ENCODE results near the gene GPI.
"Not testable (repeated sequence)": the region's sequence is repeated elsewhere in the genome, so short reads cannot be mapped to it uniquely, and the experiment has no call there.

Gene GPI

GRCh38 chr19:34364830-34365462, at the start of gene GPI:
Gene GPI (plus strand): TSS chr19:34365196. CDS start chr19:34365267, 71 bp downstream.
- DNase-seq (ENCODE audit: low read depth in 2 of 3, low spot score in 2 of 3), result peak; percentile 44 to 57 (median 55)

- DNase-seq (ENCODE audit: low read depth in 2 of 3, low spot score in 2 of 3), result no peak
Observed at GRCh38 chr19:34316247-34316646, 48.7 kb upstream of the GPI start.

- no peak for DNase-seq (ENCODE audit: low read depth in 2 of 3, low spot score in 2 of 3)
Observed at GRCh38 chr19:34316741-34317301, 48.2 kb upstream of the GPI start.

DNA sequence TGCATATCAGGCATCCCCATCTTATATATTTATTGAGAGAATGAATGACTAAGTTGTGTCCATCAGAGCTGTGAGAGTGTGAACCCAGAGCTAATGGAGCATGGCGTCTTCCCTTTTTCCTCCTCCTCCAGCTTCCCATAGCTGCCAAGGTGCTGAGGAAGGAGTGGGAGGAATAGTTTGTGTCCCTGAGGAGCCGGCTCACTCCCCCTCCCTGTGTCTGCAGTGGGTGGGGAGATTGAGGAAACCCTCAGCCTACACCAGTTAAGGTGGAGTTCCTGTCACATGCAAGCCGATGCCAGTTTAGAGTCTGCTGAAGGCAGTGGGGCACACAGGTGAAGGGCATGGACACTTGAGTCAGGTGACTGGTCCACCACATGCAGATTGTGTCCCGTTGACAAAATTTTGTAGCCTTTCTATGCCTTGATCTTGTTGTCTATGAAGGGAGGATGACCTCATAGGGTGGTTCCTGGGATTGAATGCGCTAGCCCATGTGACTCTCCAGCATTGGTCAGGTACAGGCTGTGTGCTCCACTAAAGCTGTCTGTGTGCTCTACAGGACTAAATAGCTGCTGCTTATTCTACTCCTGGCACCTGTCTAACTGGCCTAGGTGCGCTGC, 47.6 kb upstream of the GPI start:
- DNase-seq (ENCODE audit: low read depth in 2 of 3, low spot score in 2 of 3), result no peak

DNA sequence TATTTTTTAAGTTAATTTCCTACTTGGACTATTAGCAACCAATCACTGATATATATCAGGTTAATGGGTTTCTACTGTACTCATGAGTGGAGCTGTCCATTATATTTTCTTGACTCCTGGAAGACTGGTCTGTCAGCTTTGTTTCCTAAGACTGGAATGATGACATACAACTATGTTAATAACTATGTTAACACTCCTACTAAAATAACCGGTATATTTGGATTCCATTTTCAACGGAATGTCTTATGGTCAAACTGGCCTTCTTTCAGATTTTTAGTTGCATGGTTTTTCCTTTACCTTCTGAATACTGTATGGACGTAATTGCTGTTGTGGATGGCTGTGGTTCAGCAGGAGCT, 45.8 kb upstream of the GPI start:
- no peak for DNase-seq (ENCODE audit: low read depth in 2 of 3, low spot score in 2 of 3)

GRCh38 chr19:34319785-34320184, 45.2 kb upstream of the GPI start:
- no peak for DNase-seq (ENCODE audit: low read depth in 2 of 3, low spot score in 2 of 3)

DNA sequence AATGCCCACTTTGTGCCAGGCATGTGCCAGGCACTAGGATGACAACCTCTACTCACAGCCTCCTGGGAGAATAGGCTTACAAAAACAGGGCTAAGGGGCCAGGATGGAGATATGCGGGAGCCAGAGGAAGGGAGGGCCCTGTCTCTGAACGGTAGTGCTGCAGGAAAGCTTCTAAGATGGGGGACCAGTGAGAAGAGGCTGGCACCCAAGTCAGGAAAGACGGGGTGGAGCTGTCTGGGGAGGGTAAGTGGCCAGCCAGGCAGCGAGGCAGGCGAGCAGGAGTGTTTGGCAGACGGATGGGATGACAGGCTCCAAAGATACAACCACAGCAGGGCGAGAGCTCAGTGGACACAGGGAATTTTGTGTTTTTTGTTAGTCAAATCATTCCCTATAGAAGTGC, 44.7 kb upstream of the GPI start:
- DNase-seq (ENCODE audit: low read depth in 2 of 3, low spot score in 2 of 3), result no peak

- no peak for DNase-seq (ENCODE audit: low read depth in 2 of 3, low spot score in 2 of 3)
Observed at GRCh38 chr19:34321735-34322134, 43.3 kb upstream of the GPI start.

DNA sequence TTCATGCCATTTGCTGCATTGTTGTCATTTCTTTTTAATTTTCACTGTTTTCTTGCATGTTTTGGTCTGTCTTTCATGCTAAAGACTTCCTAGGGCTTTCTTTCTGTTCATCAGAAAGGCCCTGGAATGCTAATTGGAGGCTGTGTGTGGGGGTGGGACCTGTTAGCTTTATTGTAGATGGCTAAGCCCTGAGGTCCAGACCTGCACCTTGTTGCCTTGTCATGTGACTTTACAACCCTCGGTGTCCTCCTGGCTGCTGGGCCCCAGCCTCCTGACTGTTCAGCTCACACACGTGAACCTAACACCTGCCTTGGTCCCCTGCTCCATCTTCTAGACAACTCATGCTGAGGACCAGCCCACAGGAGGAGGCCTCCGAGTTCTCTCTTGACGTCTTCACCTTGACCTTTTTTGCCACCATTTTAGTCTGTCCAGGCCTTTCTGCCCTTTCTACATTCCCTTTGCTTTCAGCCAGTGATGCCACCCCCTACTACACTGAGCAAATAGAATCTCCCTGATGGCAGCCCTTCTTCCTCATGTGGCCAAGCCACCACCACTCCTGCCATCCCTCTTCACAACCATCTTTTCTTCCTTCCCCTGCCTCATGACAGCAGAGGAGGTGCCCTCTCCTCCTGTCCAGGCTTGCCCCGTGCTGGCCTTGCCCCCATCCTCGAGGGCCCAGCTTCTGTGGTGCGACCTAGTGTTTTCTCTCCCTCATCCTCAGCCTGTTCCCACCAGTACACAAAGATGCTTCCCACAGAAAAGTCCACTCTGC, 41.4 kb upstream of the GPI start:
- DNase-seq (ENCODE audit: low read depth in 2 of 3, low spot score in 2 of 3), result no peak

DNA sequence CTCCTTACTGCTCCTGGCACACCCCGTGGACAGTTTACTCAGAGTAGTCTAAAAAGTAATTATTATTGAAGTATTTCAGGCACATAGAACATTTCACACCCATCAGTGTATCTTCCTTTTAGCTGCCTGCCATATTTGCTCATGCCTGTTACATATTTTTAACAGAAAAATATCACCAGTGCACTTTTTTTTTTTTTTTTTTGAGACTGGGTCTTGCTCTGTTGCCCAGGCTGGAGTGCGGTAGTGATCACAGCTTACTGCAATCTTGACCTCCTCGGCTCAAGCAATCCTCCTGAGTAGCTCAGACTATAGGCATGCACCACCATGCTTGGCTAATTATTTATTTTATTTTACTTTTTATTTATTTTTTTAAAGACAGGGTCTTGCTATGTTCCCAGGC, 40.7 kb upstream of the GPI start:
- no peak for DNase-seq (ENCODE audit: low read depth in 2 of 3, low spot score in 2 of 3)

DNA sequence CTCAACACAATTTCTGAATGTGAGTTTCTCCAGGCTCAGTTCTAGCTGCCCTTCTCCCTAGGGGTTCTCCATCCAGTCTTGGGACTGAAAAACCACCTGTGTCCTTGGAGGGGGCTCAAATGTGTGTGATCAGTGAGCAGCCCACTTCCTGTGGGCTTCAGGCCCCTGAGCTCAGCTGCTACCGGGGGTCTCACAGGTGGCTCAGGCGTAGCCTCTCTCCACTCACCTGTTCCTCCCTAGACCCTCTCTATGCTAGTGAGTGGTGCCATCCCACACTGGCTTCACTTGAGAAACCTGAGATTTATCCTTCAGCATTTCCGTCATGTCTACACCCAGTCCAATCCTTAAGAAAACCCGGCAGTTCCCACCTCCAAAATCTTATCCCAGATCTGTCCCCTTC, 39.8 kb upstream of the GPI start:
- no peak for DNase-seq (ENCODE audit: low read depth in 2 of 3, low spot score in 2 of 3)

DNA sequence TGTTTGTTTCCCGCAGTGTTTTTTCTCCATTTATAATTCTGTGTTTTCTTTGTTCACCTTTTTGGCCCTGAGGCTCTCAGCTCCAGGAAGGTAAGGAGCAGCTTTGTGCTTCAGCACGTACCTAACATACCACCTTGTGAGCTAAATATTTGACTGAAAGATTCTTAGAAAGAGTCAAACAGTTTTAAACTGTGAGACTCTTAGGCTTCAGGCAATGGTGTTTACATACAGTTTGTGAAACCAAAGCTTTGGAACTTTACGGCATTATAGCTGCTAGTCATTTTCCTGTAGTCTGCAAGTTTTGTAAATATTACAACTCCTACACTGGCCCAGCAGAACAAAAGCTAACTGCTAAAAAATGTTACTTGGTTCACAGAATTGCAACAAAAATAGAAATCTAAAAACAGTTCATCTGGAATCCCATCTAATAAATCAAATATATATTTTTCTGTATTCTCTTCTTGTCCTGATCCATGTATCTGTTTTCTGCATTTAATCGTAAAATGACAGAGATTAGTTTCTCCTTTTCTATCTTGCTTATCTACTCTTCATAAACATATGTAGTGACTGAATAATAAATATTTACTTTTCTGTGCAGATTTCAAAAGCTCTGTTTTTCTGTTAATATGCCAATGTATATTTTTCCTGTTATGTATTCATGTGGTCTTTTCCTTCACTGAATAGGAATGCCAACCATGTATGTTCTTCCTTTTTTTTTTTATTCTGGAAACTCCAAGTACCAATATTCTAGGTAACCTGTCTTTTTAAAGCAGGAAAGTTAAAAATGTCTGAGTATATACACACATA, 38.8 kb upstream of the GPI start:
- DNase-seq (ENCODE audit: low read depth in 2 of 3, low spot score in 2 of 3), result no peak

DNA sequence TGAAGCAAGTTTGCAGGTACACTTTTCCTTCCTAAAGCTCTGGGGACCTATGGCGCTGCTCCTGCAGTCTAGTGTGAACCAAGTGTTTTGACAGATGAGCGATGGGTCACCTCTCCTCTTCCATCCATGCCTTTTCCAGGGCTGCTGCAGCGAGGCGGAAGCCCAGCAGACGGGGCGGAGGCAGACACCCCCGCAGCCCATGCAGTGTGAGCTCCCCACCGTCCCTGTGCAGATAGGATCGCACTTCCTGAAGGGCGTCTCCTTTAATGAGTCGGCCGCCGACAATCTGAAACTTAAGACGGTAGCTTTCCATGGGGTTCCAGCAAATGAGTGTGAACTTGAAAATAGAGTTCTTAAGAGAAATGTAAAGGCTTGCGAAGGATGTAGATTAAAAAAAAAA, 37.1 kb upstream of the GPI start:
- no peak for DNase-seq (ENCODE audit: low read depth in 2 of 3, low spot score in 2 of 3)

DNA sequence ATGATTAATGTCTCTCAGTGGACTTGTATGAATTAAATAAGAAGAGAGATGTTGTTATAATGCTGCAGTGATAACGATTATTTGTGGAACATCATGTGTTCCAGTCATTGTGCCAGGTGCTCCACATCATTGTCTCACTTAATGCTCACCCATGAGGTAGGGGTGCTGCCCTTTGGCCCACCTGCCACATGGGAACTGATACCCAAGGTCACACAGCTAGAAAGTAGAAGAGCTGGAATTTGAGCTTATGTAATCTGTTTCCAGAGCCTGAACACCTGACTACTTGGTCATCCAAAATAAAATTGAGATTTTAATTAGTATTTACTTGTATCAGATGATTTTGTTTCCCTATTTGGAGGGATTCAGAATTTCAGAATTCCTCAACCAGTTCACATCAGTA, 36.0 kb upstream of the GPI start:
- DNase-seq (ENCODE audit: low read depth in 2 of 3, low spot score in 2 of 3), result no peak

- DNase-seq (ENCODE audit: low read depth in 2 of 3, low spot score in 2 of 3), result no peak
Observed at GRCh38 chr19:34330116-34330515, 34.9 kb upstream of the GPI start.

DNA sequence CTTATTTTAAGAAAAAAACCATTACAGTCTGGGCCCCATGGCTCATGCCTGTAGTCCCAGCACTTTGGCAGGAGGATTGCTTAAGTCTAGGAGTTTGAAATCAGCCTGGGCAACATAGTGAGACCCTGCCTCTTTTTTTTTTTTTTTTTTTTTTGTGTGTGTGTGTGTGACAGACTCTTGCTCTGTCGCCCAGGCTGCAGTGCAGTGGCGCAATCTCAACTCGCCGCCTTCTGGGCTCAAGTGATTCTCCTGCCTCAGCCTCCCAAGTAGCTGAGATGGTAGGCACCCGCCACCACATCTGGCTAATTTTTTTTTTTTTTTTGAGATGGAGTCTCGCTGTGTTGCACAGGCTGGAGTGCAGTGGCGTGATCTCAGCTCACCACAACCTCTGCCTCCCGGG, 34.4 kb upstream of the GPI start:
- DNase-seq (ENCODE audit: low read depth in 2 of 3, low spot score in 2 of 3), result not testable (repeated sequence)

DNA sequence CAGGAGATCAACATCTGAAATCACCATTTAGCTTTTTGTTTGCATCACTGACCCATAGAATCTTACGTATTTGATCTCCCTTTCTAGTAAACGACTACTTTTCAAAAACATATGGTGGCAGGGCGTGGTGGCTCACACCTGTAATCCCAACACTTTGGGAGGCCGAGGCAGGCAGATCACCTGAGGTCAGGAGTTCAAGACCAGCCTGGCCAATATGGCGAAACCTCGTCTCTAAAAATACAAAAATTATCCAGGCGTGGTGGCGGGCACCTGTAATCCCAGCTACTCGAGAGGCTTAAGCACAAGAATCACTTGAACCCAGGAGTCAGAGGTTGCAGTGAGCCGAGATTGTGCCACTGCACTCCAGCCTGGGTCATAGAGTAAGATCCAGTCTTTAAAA, 33.4 kb upstream of the GPI start:
- DNase-seq (ENCODE audit: low read depth in 2 of 3, low spot score in 2 of 3), result not testable (repeated sequence)

DNA sequence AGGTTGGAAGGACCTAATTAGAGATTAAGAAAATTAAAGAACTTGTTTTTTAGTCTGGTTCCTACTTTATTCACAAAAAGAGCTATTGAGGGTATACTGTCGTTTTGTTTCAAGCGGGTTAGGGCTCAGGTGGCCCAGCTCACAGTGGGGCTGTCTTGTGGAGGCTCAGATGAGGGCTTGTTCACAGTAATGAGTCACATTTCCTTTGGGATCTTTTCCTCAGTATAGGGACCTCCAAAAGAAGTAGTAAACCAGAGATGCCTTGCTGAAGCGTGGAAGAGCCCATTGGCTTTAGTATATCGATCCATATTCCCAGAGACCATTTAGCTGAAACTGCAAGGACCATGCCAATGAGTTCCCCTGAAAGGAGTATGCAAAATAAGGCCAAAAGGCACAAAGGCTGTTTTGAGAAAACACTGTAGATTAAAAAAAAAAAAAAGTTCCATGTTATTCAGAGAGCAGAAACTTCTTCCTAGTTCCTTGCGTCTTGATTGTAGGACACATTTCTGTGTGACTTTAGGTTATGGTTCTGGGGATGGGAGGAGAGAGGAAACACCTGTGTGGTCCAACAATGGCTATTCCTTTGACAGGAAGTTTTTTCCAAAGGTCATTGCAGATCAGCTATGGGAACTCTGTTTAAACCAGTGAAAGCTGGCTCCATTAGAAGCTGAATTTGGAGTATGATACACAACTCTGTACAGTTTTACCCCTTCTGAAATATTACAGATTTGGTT, 32.8 kb upstream of the GPI start:
- DNase-seq (ENCODE audit: low read depth in 2 of 3, low spot score in 2 of 3), result no peak

- DNase-seq (ENCODE audit: low read depth in 2 of 3, low spot score in 2 of 3), result no peak
Observed at GRCh38 chr19:34335914-34336313, 29.1 kb upstream of the GPI start.

DNA sequence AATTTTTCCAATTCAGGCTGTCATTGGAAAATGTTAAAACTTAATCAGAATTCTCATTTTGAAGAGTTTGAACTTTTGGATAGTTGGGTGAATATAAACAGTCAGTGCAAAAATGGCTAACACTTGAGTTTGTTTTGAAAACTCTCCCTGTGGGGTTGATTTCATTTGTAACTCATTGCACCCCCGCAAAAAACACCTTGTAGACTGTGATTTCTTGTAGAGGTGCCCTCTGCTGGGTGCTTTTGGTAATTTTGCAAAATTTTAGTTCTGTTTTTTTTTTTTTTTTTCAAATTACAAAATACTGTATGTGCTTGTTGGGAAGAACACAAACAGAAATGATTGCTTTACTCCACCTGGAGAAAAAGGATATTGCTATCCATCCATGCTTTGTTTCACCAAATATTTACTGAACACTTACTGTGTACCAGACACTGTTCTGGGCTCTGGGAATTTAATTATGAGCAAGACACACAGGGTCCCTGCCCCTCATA, 28.2 kb upstream of the GPI start:
- no peak for DNase-seq (ENCODE audit: low read depth in 2 of 3, low spot score in 2 of 3)

GRCh38 chr19:34337739-34338138, 27.3 kb upstream of the GPI start:
- DNase-seq (ENCODE audit: low read depth in 2 of 3, low spot score in 2 of 3), result no peak

Data from activated CD8-positive, alpha-beta memory T cell treated with anti-CD3 and anti-CD28 coated beads for 48 hours (primary cell).